GM19099 (cell line): ENCODE measurements around the gene PTGFRN.

Source experiments
- POLR2A ChIP-seq: IDR thresholded peaks from 3 replicates; pipeline ENCODE4 v1.6.1; 2011; ENCODE audit warnings: low read depth; ENCODE audit not compliant: insufficient read length; ENCODE audit errors: extremely low read depth

PTGFRN gene

DNA sequence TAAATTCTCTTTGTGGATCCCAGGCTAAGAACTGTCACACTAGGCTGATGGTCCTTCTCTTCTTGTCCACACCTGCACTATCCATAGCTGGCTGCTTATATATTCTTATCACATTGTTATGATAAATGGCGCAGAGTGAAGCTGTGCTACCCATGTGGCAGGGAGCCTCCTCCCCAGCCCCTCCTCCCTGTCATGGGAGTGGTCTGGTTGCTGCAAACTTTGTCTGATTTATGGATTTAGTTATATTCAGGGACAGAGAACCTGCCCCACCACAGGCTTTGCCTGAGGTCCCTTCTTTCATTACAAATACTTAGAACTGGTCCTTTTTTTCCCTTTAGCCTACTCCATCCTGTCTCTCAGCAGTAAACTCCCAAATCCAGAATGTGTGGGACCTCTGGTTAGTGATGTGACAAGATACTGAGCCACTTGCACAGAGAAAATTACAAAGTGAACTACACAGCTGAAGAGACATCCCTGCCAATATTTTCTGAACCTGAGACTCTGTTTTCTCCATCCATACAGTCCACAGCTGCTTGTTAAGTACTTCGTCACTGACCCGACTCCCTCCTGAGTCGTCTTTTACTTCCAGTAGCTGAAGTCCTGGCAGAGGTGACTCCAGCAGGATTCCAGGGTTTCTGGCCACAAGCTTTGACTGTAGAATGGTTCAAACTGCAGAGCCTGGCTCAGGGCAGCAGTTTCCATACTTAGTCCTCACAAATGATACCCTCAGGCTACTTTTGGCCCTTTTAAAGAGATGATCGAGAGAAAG, 37.6 kb downstream of the PTGFRN start:
- no peak for TF ChIP-seq POLR2A

DNA sequence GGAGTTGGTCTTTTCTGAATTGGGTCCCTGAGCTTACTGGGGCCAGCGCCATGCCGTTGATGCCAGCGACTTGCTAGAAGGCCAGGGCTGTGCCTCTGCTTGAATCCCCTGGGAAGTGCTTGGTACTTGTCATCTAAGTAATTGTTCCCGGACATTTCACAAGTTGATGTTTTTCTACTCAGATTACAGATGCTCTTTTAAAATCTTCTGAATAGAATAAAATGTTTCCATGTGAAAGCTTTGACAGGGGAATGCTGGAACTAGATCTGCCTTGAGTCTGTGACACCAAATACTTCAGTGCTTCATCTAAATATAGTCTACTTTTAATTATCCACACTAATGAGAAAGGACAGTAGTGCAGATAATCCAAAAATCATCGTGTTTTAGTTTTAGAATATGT, 38.3 kb downstream of the PTGFRN start:
- no peak for TF ChIP-seq POLR2A

DNA sequence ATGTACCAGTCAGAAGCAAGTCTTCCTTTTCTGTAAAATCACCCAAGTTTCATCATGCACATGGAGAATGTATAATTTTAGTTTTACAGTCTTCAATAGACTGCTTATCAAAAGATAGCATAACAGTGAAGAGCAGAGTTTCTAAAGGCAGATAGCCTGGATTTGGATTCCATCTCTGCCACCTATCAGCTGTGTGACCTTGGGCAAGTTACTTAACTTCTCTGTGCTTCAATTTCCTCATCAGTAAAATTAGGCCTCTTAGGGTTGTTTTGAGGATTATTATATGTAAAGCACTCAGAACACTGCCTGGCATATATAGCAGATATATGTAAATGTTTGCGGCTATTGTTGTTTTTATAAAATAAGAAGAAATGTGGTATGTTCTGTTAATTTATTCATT, 38.9 kb downstream of the PTGFRN start:
- no peak for TF ChIP-seq POLR2A

DNA sequence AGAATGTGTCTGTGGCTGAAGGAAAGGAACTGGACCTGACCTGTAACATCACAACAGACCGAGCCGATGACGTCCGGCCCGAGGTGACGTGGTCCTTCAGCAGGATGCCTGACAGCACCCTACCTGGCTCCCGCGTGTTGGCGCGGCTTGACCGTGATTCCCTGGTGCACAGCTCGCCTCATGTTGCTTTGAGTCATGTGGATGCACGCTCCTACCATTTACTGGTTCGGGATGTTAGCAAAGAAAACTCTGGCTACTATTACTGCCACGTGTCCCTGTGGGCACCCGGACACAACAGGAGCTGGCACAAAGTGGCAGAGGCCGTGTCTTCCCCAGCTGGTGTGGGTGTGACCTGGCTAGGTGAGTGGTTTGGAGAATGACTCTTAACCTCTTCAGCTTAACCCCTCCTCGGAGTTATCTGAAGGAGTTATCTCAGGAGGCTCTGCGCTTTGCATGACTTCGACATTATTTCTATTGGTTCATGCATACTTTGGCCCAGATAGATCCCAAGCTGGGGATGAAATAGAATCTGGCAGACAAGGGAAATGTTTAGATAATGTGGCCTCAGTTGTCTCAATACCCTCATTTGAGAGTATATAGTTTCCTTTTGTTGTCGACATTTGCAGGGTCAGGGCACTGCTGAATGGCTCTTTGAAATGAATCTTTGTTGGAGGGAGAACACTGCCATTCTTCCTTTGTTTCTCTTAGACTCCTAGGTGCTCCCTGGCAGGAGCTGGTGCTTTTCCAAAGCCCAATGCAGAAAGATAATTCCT, 39.7 kb downstream of the PTGFRN start:
- TF ChIP-seq POLR2A: no peak

DNA sequence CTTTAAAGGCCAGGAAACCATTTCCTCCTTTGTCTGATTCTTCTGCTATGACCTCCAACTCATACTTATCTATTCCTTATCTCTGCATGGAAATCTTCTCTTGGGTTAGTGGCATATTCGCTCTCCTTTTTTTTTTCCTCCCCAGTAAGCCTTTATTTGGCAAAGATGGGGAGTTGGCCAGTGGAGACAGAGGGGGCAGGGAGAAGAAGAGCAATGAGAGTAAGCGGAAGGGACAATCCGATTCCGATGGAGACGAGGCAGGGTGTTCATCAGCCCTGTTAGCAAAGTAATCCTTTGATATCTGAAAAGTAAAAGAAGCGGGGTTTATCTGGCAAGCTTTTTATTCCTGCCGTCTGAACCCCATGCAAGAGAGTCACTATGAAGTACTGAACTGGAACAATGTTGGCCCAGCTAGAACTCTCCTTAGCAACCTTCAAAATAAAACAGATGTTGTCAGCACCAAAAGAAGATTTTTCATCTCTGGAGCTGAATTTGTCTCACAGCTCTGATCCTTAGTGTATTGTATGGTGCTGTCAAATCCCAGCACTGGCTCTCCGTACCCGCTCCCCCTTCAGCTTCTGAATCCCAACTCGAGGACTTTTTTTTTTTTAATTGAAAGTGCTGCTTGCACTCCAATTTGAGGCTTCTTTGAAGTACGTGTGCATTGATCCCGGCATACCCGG, 40.9 kb downstream of the PTGFRN start:
- TF ChIP-seq POLR2A: no peak

DNA sequence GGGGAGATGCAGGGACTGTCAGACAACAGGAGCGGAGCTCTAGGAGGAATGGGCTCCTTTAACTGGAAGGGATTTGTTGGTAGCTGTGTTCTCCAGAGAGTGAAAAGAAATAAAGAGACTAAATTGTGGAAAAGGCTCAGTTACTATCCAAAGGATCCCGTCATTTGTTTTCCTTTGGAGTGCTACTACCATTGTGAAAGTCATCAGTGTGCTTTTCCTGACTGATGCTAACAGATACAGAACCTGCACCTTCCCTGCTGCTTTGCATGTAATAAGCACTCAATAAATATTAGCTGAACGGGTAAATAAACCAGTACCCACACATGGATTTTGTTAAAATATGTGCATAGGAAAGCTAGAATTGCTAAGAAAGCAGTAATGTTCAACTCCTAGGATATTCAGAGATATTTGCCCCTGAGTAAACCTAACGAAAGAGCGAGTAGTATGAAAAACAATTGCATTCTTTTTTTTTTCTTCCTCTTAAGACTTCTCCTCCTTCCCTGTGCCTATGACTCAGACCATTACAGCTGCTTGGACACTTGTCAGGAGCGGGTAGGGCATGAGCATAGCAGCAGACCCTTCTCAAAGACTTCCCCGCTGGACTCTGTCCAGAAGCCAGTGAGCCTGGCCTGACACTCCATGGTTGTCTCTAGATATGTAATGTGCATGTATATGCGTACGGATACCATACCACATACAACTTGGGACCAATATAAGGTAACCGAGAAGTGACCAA, 41.7 kb downstream of the PTGFRN start:
- TF ChIP-seq POLR2A: no peak

DNA sequence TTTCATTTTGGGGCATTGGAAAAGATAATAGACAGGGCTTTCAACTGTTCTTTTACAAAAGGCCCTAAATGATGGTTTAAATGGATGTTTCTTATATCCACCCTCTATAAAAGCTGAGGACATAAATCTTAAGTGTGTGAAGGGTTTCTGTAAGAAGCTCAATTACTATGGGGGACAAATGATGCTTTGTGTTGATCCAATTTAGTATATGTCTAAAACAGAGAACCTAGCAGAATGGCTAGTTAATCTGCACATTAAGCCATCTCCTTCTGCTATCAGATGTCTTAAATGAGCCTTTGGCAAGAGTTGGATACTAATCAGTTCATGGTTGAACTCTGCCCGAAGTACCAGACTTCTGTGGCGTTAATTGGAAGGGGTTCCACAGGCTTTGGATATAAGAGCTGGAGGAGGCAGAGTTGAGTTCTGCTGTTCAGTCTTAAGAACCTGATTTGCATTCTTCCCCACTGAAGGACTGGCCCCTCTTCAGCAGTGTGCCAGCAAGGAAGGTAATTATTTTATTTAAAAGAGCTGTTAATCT, 43.1 kb downstream of the PTGFRN start:
- TF ChIP-seq POLR2A: no peak

DNA sequence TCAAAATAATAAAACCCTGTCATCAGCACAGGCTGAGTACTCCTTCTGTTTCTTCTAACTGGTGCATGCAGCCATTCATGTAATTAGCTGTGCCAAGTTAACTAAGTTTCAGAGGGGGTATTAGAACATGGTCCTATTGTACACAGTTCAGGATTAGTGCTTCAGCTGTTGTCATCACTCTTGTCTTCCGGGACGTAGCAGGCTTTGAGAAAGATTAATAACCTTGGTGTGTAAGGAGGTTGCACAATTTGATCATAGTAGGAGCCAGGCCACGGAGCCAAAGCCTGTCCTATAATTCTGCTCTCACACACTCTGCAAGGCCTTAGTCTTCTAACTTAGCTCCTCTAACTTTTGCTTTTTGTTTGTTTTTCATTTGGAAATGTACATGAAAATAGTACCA, 44.7 kb downstream of the PTGFRN start:
- TF ChIP-seq POLR2A: no peak

DNA sequence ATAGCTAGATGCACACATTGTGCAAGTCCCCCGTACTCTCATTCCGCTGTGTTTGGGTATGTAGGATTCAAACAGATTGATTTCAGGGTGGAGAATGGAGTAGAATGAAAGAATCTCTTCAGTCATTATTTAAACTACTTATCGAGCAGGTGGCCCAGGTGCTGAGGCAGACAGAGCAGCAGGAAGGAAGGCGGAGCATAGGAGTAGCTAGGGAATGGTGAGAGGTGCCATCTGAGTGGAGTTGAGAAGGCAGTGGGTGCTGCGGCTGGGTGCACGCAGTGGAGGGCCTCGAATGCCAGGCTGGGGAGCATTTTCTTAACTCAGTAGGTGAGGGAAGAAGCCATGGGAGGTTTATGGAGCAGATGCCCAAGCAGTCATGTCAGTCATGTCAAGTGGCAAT, 46.7 kb downstream of the PTGFRN start:
- TF ChIP-seq POLR2A: no peak

DNA sequence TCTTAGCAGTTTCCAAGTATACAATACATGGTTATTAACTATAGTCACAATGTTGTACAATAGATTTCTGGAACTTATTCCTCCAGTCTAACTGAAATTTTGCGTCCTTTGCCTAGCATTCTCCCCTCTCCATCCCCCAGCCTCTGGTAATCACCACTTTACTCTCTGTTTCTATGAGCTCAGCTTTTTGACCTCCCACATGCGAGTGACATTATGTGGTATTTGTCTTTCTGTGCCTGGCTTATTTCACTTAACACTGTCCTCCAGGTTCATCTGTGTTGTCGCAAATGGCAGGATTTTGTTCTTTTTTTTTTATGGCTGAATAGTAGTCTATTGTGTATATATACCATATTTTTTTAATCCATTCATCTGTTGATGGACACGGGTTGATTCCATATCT, 47.9 kb downstream of the PTGFRN start:
- TF ChIP-seq POLR2A: no peak

DNA sequence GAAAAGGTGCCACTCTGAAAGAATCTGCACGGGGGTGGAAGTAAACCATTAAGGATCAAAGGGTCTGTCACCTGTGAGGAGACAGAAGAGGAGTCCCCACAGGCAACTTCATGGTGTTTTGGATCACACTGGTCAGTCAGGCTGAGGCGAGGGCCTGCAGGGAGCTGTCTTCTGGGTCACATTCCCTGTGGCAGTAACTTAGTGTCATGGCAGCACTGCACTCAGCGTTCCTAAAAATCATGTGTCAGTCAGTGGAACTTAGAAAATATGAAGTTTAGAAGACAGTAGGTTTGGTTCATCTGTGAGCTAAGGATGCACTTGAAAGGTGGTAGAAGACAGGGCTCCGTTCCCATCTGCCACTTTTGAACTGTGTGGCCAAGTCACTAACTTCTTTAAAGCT, 48.4 kb downstream of the PTGFRN start:
- no peak for TF ChIP-seq POLR2A

DNA sequence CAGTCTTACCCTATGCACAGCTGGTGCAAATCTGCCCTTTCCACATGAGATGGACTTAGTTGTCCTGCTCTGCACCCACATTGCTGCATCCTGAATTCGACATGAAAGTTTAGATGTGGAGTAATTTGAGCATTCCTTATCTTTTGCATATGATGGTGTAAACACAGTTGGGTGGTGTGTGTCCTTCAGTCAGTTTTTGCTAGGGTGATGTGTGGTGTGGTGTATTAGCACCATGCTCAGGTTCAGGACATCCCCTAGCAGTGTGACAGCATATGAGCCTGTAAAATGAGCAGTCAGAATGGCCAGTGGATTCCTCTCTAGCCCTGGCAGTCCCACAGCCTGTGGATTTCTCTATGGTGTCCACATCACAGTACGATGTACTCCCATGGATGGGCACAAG, 49.3 kb downstream of the PTGFRN start:
- no peak for TF ChIP-seq POLR2A

DNA sequence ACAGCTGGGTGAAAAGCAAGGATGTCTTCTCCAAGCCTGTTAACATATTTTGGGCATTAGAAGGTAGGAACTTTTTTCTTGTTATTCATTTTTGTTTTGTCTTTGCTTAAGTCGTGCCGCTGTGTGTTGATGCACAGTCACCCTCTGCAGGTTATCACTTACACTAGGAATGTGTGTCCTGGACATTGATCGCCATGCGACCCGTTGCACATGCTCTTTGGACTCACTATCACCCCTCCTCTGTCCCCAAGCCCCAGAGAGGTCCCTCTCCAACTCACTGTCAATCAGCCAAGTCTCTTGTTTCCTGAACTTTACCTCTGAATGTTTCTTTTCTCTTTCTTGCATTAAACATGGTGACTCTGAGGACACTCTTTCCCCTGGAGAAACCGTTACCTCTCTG, 51.9 kb downstream of the PTGFRN start:
- TF ChIP-seq POLR2A: no peak

DNA sequence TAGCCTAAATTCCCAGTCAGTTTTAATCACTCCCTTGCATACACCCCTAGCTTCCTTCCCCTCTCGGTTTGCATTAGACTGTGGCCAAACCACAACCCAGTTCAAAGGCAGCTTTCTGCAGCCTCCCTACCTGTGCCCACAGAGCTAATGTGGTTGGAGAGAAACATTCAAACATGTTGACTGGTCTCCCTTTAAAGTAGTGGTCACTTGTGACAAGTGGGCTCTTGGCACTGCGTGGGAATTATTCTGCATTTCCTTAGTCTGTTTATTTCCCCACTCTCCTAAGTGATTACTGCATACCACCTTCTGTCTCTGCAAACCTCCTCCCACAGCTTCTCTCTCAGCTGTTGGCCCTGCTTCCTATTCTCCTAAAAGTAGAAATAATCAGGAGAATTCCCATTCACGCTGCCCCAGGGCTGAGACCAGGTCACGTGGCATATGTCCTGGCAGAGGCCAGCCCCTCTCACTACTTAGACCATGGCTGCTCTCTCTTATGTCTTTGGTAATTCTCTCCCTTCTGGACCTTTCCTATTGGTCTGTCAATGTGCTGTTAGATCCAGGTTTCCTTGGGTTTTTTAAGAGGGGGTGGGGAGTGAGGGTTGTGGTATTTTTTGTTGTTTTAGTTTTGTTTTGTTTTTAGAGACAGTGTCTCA, 53.4 kb downstream of the PTGFRN start:
- no peak for TF ChIP-seq POLR2A
